ENCODE results near the gene GLOD4.
A peak's percentile ranks its signal among the peaks of the same experiment; 100 is the strongest.
"Not testable (repeated sequence)": the region's sequence is repeated elsewhere in the genome, so short reads cannot be mapped to it uniquely, and the experiment has no call there.

GLOD4 gene

DNA sequence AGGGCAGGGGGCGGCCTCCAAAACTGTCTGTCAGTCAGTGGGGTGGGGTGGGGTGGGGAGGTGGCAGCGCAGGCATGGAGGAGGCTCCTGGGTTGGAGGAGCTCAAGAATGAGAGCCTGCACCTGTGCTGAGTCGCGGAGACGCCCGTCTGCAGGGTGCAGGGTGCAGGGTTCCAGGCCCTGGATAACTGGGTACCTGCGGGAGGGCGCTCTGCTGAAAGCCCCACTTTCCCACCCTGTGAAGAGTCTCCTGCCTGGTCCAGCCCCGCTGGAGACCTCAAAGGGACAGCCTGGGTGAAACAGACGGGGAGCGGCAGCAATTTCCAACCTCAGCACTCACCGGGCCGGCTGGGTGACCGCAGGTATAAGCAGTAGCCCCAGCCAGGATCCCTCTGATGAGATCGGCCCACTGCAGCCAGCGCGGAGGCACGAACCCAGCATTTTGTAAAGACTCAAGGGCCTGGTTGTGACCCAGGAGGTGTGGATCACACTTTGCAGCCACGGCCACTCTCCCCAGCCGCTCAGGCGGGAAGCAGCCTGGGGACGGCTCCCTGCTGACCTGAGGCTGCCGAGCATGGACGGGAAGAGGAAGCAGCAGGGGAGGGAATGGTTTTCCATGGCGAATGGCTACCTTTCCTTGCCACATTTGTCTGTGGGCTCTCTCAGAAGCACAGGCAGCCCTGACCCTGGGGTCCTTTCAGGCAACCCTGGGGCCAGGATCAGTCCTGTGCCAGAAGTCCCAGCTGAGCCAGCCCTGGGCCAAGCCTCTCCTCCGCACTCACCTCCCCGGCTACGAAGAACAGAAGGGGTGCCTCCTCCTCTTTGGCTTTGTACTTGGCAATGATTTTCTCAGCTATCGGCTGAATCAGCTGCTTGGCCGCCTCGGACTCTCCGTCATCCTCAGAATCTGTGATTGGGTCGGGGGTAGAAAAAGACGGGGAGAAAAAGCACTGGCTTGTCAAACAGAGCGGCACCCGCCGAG, 21.1 kb upstream of the GLOD4 start:
- DNase-seq (ENCODE audit: low spot score), result no peak

DNA sequence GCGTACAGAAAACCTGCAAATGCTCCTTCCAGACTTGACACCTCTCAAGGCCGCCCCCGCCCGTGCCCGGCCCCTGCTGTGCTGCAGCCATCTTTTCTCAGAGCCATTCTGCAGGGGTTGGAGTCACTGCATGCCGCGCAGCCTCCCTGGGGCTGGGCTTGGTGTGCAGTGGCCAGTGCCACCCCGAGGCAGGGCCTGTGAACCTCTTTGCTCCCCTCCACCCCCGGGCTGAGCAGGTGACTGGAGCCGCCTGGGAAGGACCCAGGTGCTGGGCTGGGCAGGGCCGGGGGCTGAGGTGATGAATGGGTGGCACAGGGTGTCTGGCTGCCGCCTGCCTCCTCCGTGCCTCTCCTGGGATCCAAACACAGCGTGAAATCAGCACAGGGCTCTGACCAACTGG, 20.4 kb upstream of the GLOD4 start:
- DNase-seq (ENCODE audit: low spot score), result no peak

DNA sequence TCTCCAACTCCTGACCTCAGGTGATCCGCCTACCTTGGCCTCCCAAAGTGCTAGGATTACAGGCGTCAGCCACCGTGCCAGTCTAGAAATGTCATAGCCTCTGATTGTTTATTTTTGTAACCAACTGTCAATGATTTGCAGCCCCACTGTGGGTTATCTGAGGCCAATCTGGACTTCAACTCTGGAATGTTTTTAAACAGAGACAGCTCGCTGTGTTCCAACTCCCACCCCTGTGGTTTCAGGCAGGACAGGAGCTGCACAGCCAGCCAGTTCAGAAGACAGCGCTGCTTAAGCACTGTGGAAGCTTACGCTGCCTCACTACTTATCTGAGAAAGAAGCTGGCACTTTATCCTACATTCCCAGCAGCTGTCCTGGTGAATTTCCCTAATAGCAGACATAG, 19.6 kb upstream of the GLOD4 start:
- DNase-seq (ENCODE audit: low spot score), result no peak

DNA sequence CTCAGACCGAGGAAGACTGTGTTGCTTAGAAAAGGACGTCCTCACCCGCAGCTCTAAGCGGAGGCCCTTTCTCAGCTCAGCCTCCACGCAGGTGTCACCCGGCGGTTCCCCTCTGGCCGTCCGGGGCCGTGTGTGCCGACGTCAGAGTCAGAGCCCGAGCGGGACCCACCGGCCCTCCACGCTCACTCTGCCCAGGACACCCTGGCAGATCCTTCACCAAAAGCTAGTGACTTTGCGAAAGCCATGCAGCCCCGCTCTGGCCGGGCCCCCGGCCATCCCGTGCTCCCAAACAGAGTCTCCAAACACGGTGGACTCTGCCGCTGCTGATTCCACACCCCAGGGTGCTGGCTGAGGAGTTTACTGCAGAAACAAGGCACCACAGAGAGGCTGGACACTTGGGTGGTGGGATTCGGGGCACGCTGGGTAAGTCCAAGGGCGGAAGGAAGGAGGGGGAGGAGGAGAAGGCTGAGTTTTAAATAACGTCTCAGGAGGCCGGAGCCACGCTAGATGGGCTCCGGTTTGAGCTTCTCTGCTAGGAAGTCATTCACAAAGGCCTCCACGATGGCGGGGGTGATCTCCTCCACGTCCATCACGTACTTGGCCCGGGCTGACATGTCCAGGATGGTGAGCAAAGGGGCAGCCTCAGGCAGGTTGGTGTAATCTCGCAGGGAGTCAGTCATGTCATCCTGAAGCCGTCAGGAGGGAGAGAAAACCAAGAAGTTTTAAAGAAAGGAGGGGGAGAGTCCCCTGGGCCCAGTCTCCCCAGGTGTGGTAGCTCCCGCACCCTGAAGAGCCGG, 18.6 kb upstream of the GLOD4 start:
- DNase-seq (ENCODE audit: low spot score), result no peak

DNA sequence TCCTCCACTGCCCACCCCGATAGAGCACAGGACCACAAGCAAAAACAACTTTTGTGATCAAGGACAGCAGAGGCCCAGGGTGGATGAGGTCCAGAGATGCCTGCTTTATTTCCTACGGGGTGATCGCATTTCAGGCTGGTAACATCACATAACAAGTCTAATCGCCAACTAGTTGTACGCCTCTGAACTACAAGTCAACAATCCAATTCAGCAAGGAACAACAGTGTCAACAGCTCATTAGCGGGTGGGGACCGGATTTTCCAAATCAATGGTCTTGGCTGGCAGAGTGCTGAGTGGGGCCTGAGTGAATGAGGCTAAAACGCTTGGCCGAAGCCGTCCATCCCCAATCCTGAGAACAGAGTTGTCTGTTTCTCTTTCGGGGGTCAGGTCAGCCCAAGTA, 17.2 kb upstream of the GLOD4 start:
- DNase-seq (ENCODE audit: low spot score), result no peak

DNA sequence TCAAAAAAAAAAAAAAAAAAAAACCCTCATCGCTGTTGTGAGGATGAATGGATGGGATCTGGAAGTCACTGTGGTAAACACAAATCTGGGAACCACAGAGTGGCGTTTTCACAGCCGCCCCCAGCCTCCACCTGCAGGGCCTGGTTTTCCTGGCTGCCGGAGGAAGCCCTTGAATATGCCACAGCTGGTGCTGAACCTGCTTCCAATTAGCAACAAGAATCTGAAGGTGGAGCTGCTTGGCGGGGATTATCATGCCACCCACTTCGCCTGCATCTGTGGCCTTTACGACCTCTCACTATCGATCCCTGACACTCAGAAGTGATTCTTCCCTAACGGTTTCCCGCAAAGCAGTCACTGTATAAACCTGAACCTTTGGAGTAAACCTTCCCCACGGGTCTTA, 16.2 kb upstream of the GLOD4 start:
- no peak for DNase-seq (ENCODE audit: low spot score)

DNA sequence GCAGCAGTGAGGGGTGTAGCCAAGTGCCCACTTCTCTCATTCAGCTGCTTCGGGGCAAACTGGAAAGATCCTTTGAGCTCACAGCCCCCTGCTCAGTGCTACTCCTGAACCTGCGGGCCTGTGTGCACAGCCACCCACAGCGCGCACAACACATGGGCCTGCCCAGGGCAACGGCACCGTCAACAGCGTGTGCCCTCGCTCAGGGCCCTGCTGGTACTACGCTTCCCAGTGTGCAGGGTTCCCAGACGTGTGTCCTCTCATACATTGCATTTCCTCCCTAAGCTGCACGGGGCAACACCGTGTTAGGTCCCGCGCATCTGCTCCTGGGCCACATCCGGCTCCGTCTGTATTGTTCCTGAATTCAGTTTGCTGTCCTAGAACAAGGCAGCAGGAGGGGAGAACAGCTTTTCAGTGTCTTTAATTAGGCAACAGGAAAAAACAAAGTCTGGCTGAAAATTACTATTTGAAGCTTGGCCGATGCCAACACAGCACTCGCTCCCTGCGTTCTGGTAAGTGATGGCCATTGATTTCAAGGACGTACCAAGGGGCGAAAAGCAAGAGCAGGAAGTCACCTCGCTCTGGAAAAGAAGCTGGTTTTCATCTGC, 15.3 kb upstream of the GLOD4 start:
- DNase-seq (ENCODE audit: low spot score), result no peak

DNA sequence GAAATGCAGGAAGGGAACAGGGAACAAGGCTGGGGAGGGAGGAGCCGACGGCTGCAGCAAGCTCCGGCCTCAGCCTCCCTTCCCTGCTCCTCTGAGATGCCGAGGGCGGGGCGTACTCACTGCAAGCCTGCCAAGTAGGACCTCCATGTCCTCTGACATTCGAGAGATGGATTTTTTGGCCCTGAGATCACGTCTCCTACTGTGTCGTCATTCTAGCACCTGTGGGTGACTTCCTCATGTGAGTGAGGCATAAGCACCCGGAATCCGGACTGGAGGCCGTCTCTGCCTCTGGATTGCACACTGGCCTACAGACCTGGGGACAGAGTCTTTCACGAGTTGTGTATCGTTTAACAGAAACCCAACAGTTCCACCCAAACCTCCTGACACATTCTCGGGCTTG, 14.5 kb upstream of the GLOD4 start:
- no peak for DNase-seq (ENCODE audit: low spot score)

DNA sequence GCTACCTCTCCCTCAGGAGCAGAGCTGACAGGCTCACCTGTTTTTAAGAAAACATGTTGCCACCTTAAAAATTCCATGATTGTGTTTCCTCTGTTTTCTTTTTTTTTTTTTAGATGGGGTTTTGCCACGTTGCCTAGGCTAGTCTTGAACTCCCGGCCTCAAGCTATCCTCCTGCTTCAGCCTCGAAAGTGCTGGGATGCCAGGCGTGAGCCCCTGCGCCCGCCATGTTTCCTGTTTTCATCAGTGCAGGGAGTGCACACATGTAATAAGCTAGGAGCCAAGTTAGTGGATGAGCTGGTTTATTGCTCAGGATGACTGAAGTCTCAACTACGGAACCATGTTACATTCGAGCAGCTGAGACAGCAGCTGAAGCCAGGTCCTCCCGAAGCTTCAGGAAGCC, 13.6 kb upstream of the GLOD4 start:
- DNase-seq (ENCODE audit: low spot score), result no peak

DNA sequence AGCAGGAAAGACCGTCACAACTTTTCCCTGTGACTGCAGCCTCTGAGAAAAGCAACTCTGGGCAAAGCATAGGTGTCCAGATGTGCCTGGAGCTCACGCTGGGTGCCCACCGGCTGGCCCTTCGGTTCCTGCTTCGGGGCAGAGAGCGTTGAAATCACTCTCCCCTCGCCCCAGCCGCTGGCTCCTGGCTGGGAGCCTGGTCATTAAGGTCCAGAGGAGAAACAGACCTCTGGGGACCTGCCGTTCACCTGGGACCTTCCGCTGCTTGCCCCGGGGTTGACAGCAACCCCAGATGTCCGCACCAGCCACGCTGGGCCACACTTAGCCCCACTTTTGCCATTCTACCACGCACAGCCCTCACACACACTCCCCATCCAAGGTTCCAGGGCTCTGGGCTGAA, 13.2 kb upstream of the GLOD4 start:
- no peak for DNase-seq (ENCODE audit: low spot score)

DNA sequence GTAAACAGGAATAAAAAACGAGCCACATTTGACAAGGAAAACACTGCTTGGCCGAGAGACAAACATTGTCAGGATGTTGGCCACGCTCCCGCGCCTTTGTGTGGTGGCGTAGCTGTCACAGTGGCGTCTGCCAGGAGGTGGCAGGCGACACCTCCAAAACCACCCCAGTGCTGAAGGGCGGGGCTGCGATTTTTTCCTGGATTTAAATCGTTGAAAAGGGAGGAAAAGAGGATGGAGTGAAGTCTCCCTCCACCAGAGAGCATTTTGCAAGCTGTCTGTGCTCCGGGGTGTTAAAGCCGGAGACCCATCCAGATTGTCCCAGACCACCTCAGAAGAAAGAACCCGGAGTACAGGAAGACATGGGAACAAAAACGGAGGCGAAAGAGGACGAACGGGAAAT, 12.8 kb upstream of the GLOD4 start:
- DNase-seq (ENCODE audit: low spot score), result peak; percentile 93

DNA sequence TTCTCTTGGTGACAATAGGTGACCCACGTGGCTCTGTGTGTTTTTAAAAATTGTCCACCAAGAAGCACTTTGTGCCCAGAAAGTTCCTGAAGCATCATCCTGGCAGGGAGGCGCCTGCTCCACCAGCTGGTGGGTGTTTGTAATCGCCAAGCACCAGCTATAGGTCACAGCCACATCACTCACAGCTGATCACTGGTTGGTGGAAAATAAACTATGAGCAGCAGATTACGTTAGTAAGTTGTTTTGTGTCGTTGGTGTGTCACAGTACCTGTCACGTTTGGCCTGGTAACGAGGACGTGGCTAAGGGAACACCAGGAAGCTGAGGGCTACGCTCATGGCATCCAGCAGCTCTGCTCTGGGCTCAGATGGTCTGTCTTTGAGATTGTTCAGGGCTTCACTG, 10.2 kb upstream of the GLOD4 start:
- no peak for DNase-seq (ENCODE audit: low spot score)

DNA sequence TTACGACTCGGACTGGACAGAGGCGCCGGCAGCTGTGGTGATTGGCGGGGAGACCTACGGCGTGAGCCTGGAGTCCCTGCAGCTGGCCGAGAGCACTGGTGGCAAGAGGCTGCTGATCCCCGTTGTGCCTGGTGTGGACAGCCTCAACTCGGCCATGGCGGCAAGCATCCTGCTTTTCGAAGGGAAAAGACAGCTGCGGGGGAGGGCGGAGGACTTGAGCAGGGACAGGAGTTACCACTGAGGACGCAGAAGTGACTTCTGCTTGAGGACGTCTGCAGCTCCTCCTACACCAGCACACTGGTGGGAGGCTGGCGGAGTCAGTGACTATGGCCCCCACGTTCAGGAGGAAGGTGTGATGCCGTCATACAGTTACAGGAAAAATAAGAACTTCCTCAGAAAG, 9.7 kb upstream of the GLOD4 start:
- DNase-seq (ENCODE audit: low spot score), result no peak

DNA sequence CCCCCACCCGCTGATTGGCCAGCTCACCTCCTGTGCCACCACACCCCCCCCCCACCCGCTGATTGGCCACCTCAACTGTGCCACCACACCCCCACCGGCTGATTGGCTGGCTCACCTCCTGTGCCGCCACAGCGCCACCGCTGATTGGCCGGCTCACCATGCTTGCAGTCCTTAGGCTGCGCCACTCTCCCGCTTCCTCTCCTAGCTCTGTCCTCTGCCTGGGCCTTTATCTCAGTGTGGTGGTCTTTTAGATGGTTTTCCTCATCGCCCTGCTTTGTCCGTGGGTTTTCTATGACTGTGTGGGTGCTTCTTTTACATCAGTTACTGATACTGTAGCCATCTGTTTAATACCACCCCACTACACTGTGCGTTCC, 8.8 kb upstream of the GLOD4 start:
- not testable (repeated sequence) for DNase-seq (ENCODE audit: low spot score)

DNA sequence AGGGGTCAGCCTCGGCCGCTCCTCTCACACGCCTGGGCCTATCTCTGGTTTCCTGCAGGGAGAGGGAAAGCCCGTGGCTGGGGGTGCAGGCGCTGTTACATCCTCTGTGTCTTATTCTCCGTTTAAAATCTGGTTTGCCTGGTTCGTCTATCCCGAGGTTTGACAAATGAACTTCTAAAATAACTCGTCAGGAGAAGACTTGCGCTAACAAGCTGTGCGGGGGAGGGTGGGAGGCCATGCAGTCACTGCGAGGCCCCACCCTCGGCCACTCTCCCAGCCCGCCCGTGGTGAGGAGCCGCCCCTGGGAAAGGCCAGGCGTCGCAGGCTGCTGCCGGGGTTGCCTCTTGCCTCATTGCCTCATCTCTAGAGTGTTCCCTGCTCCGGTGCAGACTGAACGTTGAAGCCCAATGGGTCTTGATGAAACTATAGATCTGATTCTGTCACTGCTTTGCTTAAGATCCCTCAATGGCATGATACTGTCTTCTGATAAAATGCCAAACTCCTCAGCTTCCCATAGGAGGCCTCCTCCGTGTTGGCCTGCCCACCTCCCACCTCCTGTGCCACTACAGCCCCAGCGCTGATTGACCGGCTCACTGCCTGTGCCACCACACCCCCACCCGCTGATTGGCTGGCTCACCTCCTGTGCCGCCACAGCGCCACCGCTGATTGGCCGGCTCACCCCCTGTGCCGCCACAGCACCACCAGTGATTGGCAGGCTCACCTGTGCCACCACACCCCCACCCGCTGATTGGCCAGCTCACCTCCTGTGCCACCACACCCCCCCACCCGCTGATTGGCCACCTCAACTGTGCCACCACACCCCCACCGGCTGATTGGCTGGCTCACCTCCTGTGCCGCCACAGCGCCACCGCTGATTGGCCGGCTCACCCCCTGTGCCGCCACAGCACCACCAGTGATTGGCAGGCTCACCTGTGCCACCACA, 8.1 kb upstream of the GLOD4 start:
- peak; percentile 9 for DNase-seq (ENCODE audit: low spot score)

DNA sequence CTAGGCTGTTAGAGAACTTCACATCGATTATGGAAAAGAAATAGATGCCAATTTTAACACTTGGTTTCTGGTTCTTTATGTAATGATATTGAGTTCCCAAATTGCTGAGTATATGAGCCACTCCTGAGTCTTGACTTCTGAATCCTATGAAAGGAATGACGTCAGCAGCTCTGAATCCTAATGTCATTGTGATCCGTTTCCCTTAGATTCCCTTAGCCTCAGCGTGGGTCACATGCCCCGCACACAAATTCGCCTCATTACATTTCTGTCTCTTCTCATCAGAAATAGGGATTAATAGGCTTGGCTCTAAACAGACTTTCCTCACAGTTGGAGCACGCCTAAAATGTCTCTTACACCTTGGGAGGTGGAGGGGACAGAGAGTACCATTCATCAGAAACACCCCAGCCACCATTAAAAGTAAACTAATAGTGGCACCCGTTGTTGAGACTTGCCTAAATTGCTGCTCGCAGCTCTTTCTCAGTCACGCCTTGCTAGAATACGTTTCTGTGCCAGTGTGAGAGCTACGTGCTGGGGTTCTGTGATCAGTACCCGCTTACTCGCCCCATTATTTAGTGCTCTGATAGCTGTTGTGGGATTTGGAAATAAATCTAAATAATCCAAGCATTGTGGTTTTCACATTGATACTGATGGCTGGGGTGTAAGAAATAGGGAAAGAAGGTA, 7.2 kb upstream of the GLOD4 start:
- DNase-seq (ENCODE audit: low spot score), result no peak

DNA sequence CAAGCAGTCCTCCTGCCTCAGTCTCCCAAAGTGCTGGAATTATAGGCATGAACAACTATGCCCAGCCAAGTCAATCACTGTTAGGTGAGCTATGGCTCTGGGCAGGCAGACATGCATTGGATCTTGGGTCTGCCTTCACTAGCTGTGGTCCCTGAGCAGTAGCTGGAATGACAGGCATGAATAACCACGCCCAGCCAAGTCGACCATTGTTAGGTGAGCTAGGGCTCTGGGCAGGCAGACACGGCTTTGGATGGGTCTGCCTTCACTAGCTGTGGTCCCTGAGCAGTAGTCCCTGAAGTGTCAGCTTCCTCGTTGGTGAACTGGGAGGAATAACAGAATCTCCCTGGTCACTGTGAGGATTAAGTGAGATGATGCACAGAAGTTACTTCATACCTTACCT, 6.5 kb upstream of the GLOD4 start:
- no peak for DNase-seq (ENCODE audit: low spot score)

DNA sequence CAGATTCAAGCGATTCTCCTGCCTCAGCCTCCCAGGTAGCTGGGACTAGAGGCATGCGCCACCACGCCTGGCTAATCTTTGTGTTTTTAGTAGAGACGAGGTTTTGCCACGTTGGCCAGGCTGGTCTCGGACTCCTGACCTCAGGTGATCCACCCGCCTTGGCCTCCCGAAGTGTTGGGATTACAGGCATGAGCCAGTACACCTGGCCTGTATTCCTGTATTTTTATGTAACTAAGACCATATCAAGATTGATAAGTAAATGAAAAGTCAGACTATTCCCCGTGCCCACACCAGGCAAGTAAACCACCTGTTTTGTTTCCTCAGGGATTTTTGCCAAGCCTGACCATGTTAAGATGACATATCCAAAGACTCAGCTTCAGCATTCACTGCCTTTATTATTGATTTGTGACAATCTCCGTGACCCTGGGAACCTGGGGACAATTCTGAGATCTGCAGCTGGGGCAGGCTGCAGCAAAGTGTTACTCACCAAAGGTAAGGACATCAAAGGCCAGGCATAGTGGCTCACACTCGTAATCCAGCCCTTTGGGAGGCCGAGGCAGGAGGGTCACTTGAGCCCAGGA, 5.7 kb upstream of the GLOD4 start:
- DNase-seq (ENCODE audit: low spot score), result no peak

DNA sequence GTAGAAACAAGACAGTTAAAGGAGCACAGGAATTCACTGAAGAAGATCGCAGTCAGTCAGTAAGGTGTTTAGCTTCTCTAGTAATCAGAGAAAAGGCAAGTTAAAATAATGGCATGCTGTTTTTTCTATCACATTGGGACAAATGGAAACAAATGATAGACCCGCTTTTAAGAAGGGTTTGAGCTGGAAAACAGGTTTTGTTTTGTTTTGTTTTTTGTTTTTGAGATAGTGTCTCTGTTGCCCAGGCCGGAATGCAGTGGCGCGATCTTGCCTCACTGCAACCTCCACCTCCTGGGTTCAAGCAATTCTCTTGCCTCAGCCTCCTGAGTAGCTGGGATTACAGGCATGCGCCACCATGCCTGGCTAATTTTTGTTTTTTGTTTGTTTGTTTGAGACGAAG, 3.8 kb upstream of the GLOD4 start:
- DNase-seq (ENCODE audit: low spot score), result not testable (repeated sequence)

DNA sequence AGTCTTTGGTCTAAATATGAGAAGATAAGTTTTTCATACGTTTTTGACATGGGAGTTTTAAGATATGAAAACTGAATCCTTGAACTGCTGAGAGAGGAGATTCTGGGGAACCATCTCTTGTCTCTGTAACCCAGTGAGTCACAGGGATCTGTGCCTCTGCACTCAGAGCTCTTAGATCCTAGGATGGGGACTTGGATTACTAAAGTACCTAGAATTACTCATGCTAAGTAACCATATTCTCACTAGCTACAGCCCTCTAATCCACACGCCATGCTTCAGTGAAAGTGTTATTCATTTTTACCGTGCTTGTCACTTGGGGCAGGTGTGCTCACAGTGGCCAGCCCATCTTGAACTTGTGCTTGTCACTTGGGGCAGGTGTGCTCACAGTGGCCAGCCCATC, 2.1 kb upstream of the GLOD4 start:
- no peak for DNase-seq (ENCODE audit: low spot score)

DNA sequence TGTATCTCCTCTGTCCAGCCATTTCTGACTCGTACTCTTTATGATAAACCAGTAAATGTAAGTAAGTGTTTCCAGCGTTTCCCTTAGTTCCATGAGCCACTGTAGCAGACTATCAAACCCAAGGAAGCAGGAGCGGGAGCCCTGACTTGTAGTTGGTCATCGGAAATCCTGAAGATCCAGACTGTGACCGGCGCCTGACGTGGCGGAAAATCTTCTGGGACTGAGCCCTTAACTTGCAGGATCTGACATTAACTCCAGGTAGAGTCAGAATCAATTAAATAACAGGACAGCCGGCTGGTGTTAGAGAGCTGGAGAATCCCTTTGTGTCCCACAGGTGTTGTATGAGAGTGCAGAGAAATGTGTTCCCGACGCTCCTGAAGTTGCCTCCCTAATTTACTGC, 4.0 kb downstream of the GLOD4 start:
- DNase-seq (ENCODE audit: low spot score), result no peak
